Measurements from ENCODE around the gene BTN3A1. TPM values are rescaled to one million over a fixed set of nuclear protein-coding genes. Genes with fewer than 3 reads are reported as not detected.

BTN3A1 gene
- 17.8 and 26.3 TPM in 2 replicates for total RNA-seq

DNA sequence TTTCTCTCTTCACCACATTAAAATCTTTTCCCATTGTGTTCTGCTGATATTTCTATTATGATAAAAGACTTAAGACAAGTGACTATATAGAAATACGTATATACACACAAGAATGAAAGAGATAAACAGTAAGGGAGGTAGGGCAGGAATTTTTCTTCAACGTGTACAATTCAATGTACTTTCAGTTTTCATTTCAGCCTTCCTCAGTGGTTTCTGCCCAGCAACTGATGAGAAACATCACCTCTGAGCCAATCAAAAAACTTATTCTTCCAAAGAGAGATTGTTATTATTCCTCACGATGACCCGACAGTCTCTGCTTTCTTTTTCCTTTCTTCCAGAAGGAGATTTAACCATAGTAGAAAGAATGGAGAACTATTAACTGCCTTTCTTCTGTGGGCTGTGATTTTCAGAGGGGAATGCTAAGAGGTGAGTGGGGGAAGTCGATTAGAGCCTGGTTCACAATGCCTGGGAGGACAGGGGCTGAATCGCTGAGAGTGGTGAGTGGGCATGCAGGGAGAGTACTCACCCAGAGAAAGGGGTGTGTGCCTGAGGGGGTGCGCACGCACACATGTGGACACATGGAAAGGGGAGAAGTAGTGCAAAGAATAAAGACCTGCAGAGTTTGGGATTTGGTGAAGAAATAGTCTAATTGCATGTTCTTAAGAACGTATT lies at the start of gene BTN3A1:
BTN3A1 (plus strand) TSS at position 289 of the 672 bp plus-strand sequence. CDS start 3,289 bp downstream, outside the sequence.

DNA sequence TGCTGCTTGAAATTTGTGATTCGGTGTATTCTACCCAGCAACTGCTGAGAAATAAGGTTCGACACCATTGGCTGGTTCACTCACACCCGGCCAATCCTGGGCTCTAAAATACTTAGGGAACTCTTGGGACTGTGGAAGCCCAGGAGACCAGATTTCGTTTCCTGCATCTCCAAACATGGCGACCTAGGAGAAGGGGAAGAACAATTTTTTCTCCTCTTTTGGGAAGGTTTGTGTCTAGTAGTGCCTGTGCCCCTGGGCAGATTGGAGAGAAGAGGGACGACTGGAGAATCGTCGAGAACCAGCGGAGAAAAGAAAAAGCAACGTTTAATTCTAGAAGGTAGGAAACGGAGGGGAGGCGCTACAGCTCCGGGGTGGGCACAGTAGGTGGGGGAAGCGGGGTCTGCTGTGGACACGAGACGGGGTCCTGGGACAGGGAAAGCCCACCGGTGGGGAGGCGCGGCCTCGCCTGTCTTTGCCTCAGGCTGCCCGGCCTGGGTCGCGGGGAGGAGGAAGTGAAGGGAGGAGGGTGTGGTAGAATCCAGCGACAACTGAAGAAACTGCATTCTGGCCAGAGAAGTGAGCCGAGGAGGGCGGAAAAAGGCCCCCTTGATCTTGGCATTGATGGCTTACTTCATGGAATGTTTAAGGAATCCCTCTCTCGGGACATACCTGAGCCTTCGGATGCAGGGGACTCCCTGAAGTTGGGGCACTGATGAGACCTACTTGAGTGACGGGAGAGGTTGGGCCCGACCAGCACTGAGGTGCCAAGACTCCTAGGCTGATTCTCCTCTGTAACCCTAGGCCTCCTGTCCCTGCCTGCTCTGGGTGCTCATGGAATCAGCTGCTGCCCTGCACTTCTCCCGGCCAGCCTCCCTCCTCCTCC lies 56.0 kb downstream of the BTN3A1 start, which contains the start of gene BTN2A1:
BTN2A1 (plus strand) TSS at position 150 of the 883 bp plus-strand sequence; CDS start at position 832, 682 bp downstream.

Other genes starting within 250 kb of the BTN3A1 start
- gene BTN3A2, start 37.1 kb upstream of the BTN3A1 start, total RNA-seq: 13.7 and 21.8 TPM in 2 replicates
- 7.7 and 8.9 TPM in 2 replicates for gene BTN2A2, start 19.2 kb upstream of the BTN3A1 start, total RNA-seq
- 12.5 and 16.9 TPM in 2 replicates for gene BTN3A3, start 38.2 kb downstream of the BTN3A1 start, total RNA-seq
- gene BTN2A1, start 55.7 kb downstream of the BTN3A1 start, total RNA-seq: 7.7 and 9.1 TPM in 2 replicates
- gene BTN1A1, start 98.0 kb downstream of the BTN3A1 start, total RNA-seq: not detected in 2 replicates
- gene HMGN4, start 136.1 kb downstream of the BTN3A1 start, total RNA-seq: 64.3 and 70.7 TPM in 2 replicates
- gene ABT1, start 194.7 kb downstream of the BTN3A1 start, total RNA-seq: 11.9 and 13.4 TPM in 2 replicates